D721Med (cell line): Measurements from ENCODE around the gene ANKRD16.

Source experiments
- DNase-seq: peaks from one replicate; pipeline ENCODE4 v3.0.0; 2011; ENCODE audit warnings: low spot score; ENCODE audit not compliant: insufficient read length
- FAIRE-seq: peaks from 2 replicates; lab custom pipeline; 2011; peaks lifted over from hg19 to GRCh38; lab: Jason Lieb, UNC
- CTCF ChIP-seq: IDR thresholded peaks from 2 replicates; pipeline ENCODE4 v1.5.1; 2012; ENCODE audit warnings: mild to moderate bottlenecking, control low read depth; ENCODE audit not compliant: insufficient read depth; ENCODE audit errors: missing control alignments

The ANKRD16 gene

GRCh38 chr10:5930272-5930671 is 40.6 kb upstream of the ANKRD16 start:
- no peak for FAIRE-seq
- DNase-seq, result no peak
- TF ChIP-seq CTCF, result no peak

GRCh38 chr10:5929442-5929841 is 39.7 kb upstream of the ANKRD16 start:
- DNase-seq (no peak), FAIRE-seq (no peak)
- TF ChIP-seq CTCF, result no peak

- TF ChIP-seq CTCF, result no peak
- FAIRE-seq, result no peak
- DNase-seq, result no peak
Observed at GRCh38 chr10:5927306-5927705, 37.6 kb upstream of the ANKRD16 start.

GRCh38 chr10:5924889-5925288 is 35.2 kb upstream of the ANKRD16 start:
- no peak for TF ChIP-seq CTCF
- FAIRE-seq (no peak), DNase-seq (no peak)

- no peak for FAIRE-seq
- TF ChIP-seq CTCF, result no peak
- no peak for DNase-seq
Observed at GRCh38 chr10:5921746-5922145, 32.1 kb upstream of the ANKRD16 start.

- no peak for TF ChIP-seq CTCF
- FAIRE-seq, result no peak
- no peak for DNase-seq
Observed at GRCh38 chr10:5919568-5919967, 29.9 kb upstream of the ANKRD16 start.

- no peak for FAIRE-seq
- no peak for DNase-seq
- no peak for TF ChIP-seq CTCF
Observed at GRCh38 chr10:5918763-5919162, 29.1 kb upstream of the ANKRD16 start.
